ENCODE measurements around the gene HAUS3.
"Not testable (repeated sequence)": the region's sequence is repeated elsewhere in the genome, so short reads cannot be mapped to it uniquely, and the experiment has no call there.

HAUS3 gene

GRCh38 chr4:2218436-2218835 lies 23.5 kb downstream of the HAUS3 start:
- DNase-seq: no peak

GRCh38 chr4:2217726-2218125 lies 24.2 kb downstream of the HAUS3 start:
- DNase-seq: no peak

- no peak for DNase-seq
Observed at GRCh38 chr4:2212831-2213230, 29.1 kb downstream of the HAUS3 start.

- DNase-seq: not testable (repeated sequence)
Observed at GRCh38 chr4:2202789-2203188, 39.1 kb downstream of the HAUS3 start.

GRCh38 chr4:2194496-2194895 lies 47.4 kb downstream of the HAUS3 start:
- no peak for DNase-seq

- no peak for DNase-seq
Observed at GRCh38 chr4:2193326-2193725, 48.6 kb downstream of the HAUS3 start.

- no peak for DNase-seq
Observed at GRCh38 chr4:2186865-2187172, 55.1 kb downstream of the HAUS3 start.

GRCh38 chr4:2186133-2186864 lies 55.6 kb downstream of the HAUS3 start:
- DNase-seq: no peak

GRCh38 chr4:2183394-2183793 lies 58.5 kb downstream of the HAUS3 start:
- no peak for DNase-seq

- DNase-seq: no peak
Observed at GRCh38 chr4:2182994-2183393, 58.9 kb downstream of the HAUS3 start.

GRCh38 chr4:2180410-2180809 lies 61.5 kb downstream of the HAUS3 start:
- no peak for DNase-seq

- no peak for DNase-seq
Observed at GRCh38 chr4:2179717-2180116, 62.2 kb downstream of the HAUS3 start.

GRCh38 chr4:2178986-2179385 lies 62.9 kb downstream of the HAUS3 start:
- no peak for DNase-seq
